Endothelial cell (in vitro differentiated cells): ENCODE measurements around the gene SSRP1. TPM values are rescaled to one million over a fixed set of nuclear protein-coding genes. Genes with fewer than 3 reads are reported as not detected.
"Not testable (repeated sequence)": the region's sequence is repeated elsewhere in the genome, so short reads cannot be mapped to it uniquely, and the experiment has no call there.

ENCODE experiments used
- DNase-seq: peaks from one replicate; pipeline ENCODE4 v3.0.0; 2021; ENCODE audit warnings: low spot score
- H3K27ac Mint-ChIP-seq: one replicate; pipeline ENCODE4 v1.8.0; 2021; ENCODE audit warnings: mixed read lengths, inconsistent platforms; ENCODE audit not compliant: unreplicated experiment
- H3K27me3 Mint-ChIP-seq: one replicate; pipeline ENCODE4 v1.8.0; 2021; ENCODE audit warnings: mild to moderate bottlenecking, moderate library complexity, mixed read lengths, inconsistent platforms; ENCODE audit not compliant: unreplicated experiment
- H3K36me3 Mint-ChIP-seq: one replicate; pipeline ENCODE4 v1.8.0; 2021; ENCODE audit warnings: mild to moderate bottlenecking, low read depth, mixed read lengths, inconsistent platforms; ENCODE audit not compliant: unreplicated experiment
- H3K4me1 Mint-ChIP-seq: one replicate; pipeline ENCODE4 v1.8.0; 2021; ENCODE audit warnings: mild to moderate bottlenecking, mixed read lengths, inconsistent platforms; ENCODE audit not compliant: unreplicated experiment
- H3K4me3 Mint-ChIP-seq: one replicate; pipeline ENCODE4 v1.8.0; 2021; ENCODE audit warnings: mild to moderate bottlenecking, mixed read lengths, inconsistent platforms; ENCODE audit not compliant: unreplicated experiment
- H3K9me3 Mint-ChIP-seq: one replicate; pipeline ENCODE4 v1.8.0; 2021; ENCODE audit warnings: mixed read lengths, inconsistent platforms; ENCODE audit not compliant: unreplicated experiment
- total RNA-seq: library from RNA; stranded (reverse); fragmentation: NEBNext Ultra II Directional; extraction: Animal tissue kit (Norgen Biotek cat#: 25700); gene quantifications from one replicate; pipeline ENCODE4 v1.2.1, GENCODE V29; 2021; ENCODE audit not compliant: unreplicated experiment
- TF ChIP-seq, protein P1 (sequence below): fragments of 200-600 bp; sonication (generic); IDR thresholded peaks from one replicate; pipeline ENCODE4 v1.5.0; 2021; ENCODE audit warnings: antibody characterized with exemption; ENCODE audit not compliant: unreplicated experiment

SSRP1 gene
- total RNA-seq, 1 donor from 2014 or later = 134 TPM

DNA sequence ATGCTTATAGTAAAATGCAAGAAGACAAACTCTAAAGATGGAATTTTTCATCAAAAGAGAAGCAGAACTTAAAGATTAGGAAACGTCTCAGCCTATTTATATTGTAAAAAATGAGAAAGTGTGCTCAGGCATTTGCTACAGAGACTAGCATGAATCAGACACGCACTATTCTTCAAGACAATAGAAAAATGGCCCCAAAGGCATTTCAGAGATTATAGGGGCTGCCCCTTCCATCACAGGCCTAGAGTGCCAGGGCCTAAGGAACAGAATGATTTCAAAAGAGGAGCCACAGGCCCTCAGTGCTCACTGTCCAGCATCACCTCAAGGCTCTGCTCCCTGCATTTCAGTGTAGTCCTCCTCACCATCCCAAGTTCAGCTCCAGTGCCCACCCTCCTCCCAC is 38.5 kb downstream of the SSRP1 start:
- Mint-ChIP-seq H3K36me3 (peaks cover 46% of the 10 kb centered on the region), H3K9me3 (no peaks in the 10 kb centered on the region), H3K4me3 (no peak overlapping the region), H3K4me1 (no peaks in the 10 kb centered on the region), H3K27me3 (peaks cover 13% of the 10 kb centered on the region), H3K27ac (no peak overlapping the region)
- TF ChIP-seq, protein P1, sequence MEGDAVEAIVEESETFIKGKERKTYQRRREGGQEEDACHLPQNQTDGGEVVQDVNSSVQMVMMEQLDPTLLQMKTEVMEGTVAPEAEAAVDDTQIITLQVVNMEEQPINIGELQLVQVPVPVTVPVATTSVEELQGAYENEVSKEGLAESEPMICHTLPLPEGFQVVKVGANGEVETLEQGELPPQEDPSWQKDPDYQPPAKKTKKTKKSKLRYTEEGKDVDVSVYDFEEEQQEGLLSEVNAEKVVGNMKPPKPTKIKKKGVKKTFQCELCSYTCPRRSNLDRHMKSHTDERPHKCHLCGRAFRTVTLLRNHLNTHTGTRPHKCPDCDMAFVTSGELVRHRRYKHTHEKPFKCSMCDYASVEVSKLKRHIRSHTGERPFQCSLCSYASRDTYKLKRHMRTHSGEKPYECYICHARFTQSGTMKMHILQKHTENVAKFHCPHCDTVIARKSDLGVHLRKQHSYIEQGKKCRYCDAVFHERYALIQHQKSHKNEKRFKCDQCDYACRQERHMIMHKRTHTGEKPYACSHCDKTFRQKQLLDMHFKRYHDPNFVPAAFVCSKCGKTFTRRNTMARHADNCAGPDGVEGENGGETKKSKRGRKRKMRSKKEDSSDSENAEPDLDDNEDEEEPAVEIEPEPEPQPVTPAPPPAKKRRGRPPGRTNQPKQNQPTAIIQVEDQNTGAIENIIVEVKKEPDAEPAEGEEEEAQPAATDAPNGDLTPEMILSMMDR = no peak
- DNase-seq = no peak

DNA sequence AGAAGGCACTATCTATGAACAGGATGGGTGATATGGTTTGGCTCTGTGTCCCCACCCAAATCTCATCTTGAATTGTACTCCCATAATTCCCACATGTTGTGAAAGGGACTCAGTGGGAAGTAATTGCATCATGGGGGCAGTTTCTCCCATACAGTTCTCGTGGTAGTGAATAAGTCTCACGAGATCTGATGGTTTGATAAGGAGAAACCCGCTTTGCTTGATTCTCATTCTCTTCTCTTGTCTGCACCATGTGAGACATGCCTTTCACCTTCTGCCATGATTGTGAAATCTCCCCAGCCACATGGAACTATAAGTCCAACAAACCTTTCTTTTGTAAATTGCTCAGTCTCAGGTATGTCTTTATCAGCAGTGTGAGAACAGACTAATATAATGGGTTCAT is 39.5 kb downstream of the SSRP1 start:
- H3K27me3 Mint-ChIP-seq = peaks cover 11% of the 10 kb centered on the region
- H3K36me3 Mint-ChIP-seq = peaks cover 37% of the 10 kb centered on the region
- H3K4me1 Mint-ChIP-seq, DNase-seq, H3K4me3 Mint-ChIP-seq, H3K27ac Mint-ChIP-seq, H3K9me3 Mint-ChIP-seq: not testable (repeated sequence)

DNA sequence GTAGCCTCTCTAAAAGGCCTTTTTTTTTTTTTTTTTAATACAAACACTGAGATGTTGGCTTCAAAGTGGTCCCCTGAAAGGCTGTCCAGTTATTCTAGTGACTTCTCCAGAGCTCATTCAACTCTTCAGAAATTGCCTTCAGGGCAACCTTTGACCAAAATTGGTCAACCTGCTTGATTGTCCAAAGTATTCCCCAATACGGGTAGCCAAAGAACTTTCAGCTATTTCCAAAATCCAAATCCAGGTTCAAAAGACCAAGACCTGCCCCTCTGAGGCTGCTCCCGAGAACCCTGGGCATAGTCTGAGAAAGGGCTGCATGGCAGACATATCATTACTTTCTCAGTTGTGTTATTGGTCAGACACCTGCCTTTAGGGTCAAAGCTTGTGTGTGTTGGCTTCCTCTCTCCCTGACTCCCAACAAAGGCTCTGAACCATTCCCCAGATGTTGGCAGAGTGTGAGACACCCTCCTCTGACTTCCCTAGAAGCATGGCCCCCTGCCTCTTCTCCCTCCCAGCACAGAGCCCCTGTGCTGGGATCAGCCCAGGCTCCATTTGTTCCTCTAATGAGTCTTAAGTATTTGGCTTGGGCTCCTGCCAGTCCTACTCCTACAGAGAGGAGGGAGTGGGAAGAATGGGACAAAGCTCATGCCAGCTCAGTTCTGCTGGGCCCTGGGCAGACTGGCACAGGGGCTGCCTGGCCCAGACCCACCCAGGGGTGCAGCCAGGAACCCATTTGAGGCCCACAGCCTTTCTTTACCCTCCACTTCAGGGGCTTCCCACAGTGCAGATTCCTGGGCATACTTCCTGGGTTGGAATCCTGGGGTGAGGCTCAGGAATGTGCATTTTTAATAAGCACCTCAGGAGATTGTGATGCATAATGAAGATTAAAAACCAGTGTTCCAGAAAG is 41.2 kb downstream of the SSRP1 start:
- DNase-seq = no peak
- Mint-ChIP-seq H3K4me3 (no peak overlapping the region), H3K27ac (no peak overlapping the region), H3K36me3 (peaks cover 21% of the 10 kb centered on the region), H3K27me3 (peaks cover 6% of the 10 kb centered on the region), H3K9me3 (no peaks in the 10 kb centered on the region), H3K4me1 (peaks cover 8% of the 10 kb centered on the region)
- TF ChIP-seq, protein P1 = no peak

DNA sequence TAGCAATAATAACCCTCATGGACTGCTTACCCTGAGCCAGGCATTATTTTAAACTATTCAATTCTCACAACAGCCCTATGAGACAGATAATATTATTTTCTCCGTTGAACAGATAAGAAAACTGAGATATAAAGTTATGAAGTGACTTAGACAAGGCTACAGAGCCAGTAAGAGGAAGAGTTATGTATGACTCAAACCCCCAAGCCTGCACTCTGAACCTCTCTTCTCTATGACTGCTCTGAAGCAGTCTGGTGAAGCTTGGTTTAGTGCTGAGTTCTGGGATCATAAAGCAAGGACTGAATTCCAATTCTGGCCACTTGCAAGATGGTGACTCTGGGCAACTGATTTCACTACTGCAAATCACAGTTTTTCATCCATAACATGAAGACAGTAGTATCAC is 45.4 kb downstream of the SSRP1 start:
- Mint-ChIP-seq H3K4me1 (peaks cover 23% of the 10 kb centered on the region), H3K9me3 (no peaks in the 10 kb centered on the region), H3K36me3 (no peaks in the 10 kb centered on the region), H3K27me3 (peaks cover 1% of the 10 kb centered on the region), H3K27ac (no peak overlapping the region), H3K4me3 (no peak overlapping the region)
- no peak for DNase-seq
- TF ChIP-seq, protein P1 = no peak

DNA sequence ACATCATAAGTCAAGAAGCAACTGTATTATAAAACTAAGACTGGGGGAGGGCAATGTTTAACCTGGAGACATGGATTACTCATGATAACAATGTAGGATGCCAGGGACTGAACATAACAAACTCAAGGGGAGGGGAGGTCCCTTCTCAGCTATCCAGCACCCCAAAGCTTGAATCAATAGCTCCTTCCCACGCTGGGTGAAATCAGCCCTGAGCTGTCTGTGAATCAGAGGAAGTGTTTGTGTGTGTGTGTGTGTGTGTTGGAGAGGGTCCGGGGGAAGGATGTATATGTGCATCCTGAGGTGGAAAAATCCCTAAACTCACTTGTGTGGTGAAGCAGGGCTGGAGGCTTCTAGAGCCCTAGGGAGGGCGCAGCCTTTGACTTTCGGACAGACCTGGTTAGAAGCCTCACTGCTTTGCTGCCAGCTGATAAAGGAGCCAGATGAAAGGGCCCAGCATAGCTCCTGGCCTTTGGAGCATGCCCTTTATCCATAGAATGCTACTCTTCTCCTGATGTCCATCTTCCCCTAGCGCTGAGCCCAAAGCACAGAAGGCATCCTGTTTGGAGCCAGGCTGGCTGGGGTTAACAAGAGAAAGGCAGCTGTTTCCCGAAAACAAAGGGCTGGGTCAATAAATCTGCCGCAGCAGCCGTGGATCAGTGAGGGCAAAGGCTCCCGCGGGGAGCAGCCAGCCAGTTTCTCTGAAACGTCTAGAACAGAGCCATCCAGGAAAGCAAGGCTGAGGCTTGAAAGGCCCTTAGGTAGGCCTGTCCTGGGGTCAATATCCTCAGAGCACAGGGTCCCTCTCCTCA is 46.7 kb downstream of the SSRP1 start:
- peaks cover 23% of the 10 kb centered on the region for H3K4me1 Mint-ChIP-seq
- H3K9me3 Mint-ChIP-seq = no peaks in the 10 kb centered on the region
- no peaks in the 10 kb centered on the region for H3K27me3 Mint-ChIP-seq
- peaks cover 4% of the 10 kb centered on the region for H3K36me3 Mint-ChIP-seq
- H3K4me3 Mint-ChIP-seq = no peak overlapping the region
- TF ChIP-seq, protein P1 = no peak
- peak overlapping the region; percentile 75 for H3K27ac Mint-ChIP-seq
- peak; percentile 38 for DNase-seq
